Duodenal mucosa (tissue), 2 donors: ENCODE measurements around the gene EEF1AKMT4.

ENCODE experiments used
- H3K27ac ChIP-seq: one replicate; pipeline ENCODE4 v1.7.0; 2013; ENCODE audit warnings: low read depth, low read length
- H3K27me3 ChIP-seq, 2 donors: one replicate each; pipeline ENCODE4 v1.7.0; 2013; ENCODE audit warnings: low read length in 2 of 2, control low read depth in 1 of 2; ENCODE audit not compliant: insufficient read depth in 2 of 2, control insufficient read depth in 1 of 2
- H3K36me3 ChIP-seq, 2 donors: one replicate each; pipeline ENCODE4 v1.7.0; 2013; ENCODE audit warnings: low read length in 2 of 2, control low read depth in 1 of 2; ENCODE audit not compliant: insufficient read depth in 2 of 2, control insufficient read depth in 1 of 2
- H3K4me1 ChIP-seq, 2 donors: one replicate each; pipeline ENCODE4 v1.7.0; 2013; ENCODE audit warnings: low read length in 2 of 2, control low read depth in 1 of 2; ENCODE audit not compliant: insufficient read depth in 2 of 2, control insufficient read depth in 1 of 2
- H3K4me3 ChIP-seq, 2 donors: one replicate each; pipeline ENCODE4 v1.7.0; 2013; ENCODE audit warnings: low read length in 2 of 2, low read depth in 1 of 2
- H3K9ac ChIP-seq, 2 donors: one replicate each; pipeline ENCODE4 v1.7.0; 2013; ENCODE audit warnings: low read length in 2 of 2, low read depth in 1 of 2
- H3K9me3 ChIP-seq, 2 donors: one replicate each; pipeline ENCODE4 v1.7.0; 2013; ENCODE audit warnings: low read length in 2 of 2, control low read depth in 1 of 2; ENCODE audit not compliant: control insufficient read depth in 1 of 2

The EEF1AKMT4 gene

DNA sequence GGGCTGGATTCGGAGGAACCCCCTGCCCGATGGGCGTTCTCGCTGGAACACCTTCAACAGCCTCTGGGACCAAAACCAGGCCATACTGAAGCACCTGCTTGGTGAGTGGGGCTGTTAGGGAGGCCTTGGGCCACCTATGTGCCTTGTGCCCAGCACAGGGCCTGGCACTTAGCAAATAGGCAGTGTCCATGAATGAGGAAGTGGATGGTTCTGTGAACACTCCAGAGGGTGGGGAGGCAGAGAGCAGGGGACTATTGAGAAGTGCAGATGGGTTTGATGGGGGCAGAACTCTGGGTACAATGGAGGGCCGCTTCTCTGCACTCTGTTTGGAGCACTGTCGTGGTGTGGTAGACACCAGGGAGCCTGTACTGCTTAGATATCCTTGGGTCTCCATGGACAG is 27.9 kb downstream of the EEF1AKMT4 start:
- Histone ChIP-seq H3K9me3 (no peaks in the 10 kb centered on the region), H3K27me3 (peaks cover 25 to 31% of the 10 kb centered on the region in 2 donors), H3K4me3 (no peak overlapping the region), H3K9ac (no peak overlapping the region), H3K4me1 (no peaks in the 10 kb centered on the region), H3K36me3 (no peaks in the 10 kb centered on the region), H3K27ac (no peak overlapping the region)

DNA sequence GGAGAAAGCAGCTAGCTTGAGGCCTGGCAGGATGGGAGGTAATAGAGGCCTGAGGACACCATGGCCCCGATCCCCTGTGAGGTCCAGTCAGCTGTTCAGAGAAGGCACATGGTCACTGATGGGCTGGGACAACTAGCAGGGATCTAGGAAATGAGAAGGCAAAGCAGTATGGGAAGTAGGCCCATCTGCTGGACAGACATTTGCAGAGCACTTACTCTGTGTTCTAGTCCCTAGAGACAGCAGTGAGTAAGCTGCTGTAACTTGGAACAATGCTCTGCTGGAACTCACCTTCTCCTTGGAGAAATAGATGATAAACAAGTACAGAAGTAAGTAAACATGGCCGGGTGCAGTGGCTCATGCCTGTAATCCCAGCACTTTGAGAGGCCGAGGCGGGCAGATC is 33.5 kb downstream of the EEF1AKMT4 start:
- Histone ChIP-seq H3K9me3 (no peaks in the 10 kb centered on the region), H3K36me3 (no peaks in the 10 kb centered on the region), H3K4me1 (no peaks in the 10 kb centered on the region), H3K27me3 (peaks cover 0 to 1% of the 10 kb centered on the region in 2 donors), H3K27ac (no peak overlapping the region), H3K9ac (no peak overlapping the region), H3K4me3 (no peak overlapping the region)

DNA sequence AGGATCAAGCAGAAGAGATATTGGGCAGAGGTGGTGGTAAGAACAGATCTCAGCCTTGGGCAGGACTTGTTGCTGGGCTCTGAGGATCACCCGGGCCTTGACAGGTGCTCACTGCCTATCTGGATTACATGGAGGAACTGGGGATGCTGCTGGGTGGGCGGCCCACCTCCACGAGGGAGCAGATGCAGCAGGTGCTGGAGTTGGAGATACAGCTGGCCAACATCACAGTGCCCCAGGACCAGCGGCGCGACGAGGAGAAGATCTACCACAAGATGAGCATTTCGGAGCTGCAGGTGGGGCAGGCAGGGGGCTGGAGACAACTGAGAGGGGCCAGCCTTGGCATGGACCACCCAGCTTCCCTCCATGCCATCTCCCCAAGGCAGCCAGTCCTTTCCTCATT is 34.2 kb downstream of the EEF1AKMT4 start:
- no peak overlapping the region for H3K4me3 ChIP-seq
- no peaks in the 10 kb centered on the region for H3K9me3 ChIP-seq
- no peak overlapping the region for H3K9ac ChIP-seq
- H3K27ac ChIP-seq, result no peak overlapping the region
- H3K36me3 ChIP-seq, result no peaks in the 10 kb centered on the region
- no peaks in the 10 kb centered on the region for H3K4me1 ChIP-seq
- no peaks in the 10 kb centered on the region for H3K27me3 ChIP-seq

DNA sequence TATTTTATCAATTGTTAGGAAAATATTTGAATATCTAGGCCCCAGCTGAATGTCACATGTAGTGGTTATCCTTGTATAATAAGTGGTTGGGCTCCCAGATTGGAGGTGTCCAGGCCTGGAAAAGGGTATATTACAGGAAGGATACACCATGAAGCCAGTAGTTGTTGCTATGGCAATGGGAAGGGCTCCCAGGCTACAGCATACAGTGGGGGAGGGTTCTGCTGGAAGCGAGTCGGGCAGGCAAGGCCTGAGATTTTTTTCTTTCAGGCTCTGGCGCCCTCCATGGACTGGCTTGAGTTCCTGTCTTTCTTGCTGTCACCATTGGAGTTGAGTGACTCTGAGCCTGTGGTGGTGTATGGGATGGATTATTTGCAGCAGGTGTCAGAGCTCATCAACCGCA is 35.2 kb downstream of the EEF1AKMT4 start:
- H3K36me3 ChIP-seq, result no peaks in the 10 kb centered on the region
- no peaks in the 10 kb centered on the region for H3K27me3 ChIP-seq
- H3K4me1 ChIP-seq, result no peaks in the 10 kb centered on the region
- H3K9ac ChIP-seq, result no peak overlapping the region
- H3K27ac ChIP-seq, result no peak overlapping the region
- no peaks in the 10 kb centered on the region for H3K9me3 ChIP-seq
- H3K4me3 ChIP-seq, result no peak overlapping the region

DNA sequence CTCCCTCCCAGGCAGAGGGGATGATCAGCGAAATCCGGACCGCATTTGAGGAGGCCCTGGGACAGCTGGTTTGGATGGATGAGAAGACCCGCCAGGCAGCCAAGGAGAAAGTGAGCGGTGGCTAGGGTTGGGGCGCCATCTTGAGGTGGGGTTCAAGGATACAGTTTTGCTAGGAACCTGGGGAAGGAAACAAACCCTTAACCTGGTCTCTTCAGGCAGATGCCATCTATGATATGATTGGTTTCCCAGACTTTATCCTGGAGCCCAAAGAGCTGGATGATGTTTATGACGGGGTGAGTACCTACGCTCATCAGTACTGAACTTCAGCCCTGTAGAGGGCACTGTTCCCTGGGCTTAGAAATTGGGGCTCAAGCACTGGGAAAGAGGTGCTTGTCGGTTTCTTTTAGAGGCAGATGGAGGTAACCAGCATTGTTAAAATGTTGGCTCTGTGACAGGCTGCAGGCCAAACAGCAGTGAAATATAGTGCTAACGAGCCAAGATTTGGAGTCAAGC is 40.0 kb downstream of the EEF1AKMT4 start:
- Histone ChIP-seq H3K9ac (no peak overlapping the region), H3K27me3 (no peaks in the 10 kb centered on the region), H3K27ac (no peak overlapping the region), H3K4me1 (no peaks in the 10 kb centered on the region), H3K4me3 (no peak overlapping the region), H3K9me3 (no peaks in the 10 kb centered on the region), H3K36me3 (no peaks in the 10 kb centered on the region)

DNA sequence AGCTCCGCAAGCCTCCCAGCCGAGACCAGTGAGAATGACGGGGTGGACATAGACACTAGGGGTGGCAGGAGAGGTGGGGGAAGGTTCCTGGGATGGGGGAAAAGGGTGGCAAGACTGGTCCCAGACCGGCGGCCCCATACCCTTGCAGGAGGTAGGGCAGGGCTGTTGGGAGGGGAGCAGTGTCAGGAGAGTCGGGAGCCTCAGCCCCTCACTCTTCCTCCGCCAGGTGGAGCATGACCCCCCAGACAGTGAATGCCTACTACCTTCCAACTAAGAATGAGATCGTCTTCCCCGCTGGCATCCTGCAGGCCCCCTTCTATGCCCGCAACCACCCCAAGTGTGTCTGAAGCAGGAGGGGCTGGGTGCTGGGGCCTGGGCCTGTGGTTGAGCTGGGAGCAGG is 40.9 kb downstream of the EEF1AKMT4 start:
- H3K9ac ChIP-seq, result no peak overlapping the region
- H3K27ac ChIP-seq, result no peak overlapping the region
- H3K4me3 ChIP-seq, result no peak overlapping the region
- no peaks in the 10 kb centered on the region for H3K27me3 ChIP-seq
- no peaks in the 10 kb centered on the region for H3K4me1 ChIP-seq
- no peaks in the 10 kb centered on the region for H3K9me3 ChIP-seq
- H3K36me3 ChIP-seq, result no peaks in the 10 kb centered on the region

DNA sequence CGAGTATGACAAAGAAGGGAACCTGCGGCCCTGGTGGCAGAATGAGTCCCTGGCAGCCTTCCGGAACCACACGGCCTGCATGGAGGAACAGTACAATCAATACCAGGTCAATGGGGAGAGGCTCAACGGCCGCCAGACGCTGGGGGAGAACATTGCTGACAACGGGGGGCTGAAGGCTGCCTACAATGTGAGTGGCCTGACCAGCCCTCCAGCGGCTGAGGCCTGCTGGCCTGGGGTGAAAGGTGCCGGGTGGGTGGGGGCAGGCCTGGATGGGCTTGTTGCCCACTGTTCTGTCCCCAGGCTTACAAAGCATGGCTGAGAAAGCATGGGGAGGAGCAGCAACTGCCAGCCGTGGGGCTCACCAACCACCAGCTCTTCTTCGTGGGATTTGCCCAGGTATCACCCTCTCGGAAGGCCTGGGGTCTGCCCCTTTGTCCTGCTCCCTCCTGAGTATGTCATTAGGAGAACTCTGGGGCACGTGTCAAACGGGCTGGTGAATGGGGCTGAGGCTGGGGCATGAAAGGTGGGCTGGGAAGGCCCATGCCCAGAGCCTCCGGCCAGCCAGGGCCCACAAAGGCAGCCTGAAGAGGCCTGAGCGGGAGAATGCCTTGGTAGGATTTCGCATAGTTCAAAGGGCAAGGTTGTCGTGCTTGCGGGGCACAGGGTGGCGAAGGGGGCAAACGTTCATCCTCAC is 41.7 kb downstream of the EEF1AKMT4 start:
- Histone ChIP-seq H3K27me3 (no peaks in the 10 kb centered on the region), H3K27ac (no peak overlapping the region), H3K36me3 (no peaks in the 10 kb centered on the region), H3K9me3 (no peaks in the 10 kb centered on the region), H3K4me3 (no peak overlapping the region), H3K4me1 (no peaks in the 10 kb centered on the region), H3K9ac (no peak overlapping the region)

DNA sequence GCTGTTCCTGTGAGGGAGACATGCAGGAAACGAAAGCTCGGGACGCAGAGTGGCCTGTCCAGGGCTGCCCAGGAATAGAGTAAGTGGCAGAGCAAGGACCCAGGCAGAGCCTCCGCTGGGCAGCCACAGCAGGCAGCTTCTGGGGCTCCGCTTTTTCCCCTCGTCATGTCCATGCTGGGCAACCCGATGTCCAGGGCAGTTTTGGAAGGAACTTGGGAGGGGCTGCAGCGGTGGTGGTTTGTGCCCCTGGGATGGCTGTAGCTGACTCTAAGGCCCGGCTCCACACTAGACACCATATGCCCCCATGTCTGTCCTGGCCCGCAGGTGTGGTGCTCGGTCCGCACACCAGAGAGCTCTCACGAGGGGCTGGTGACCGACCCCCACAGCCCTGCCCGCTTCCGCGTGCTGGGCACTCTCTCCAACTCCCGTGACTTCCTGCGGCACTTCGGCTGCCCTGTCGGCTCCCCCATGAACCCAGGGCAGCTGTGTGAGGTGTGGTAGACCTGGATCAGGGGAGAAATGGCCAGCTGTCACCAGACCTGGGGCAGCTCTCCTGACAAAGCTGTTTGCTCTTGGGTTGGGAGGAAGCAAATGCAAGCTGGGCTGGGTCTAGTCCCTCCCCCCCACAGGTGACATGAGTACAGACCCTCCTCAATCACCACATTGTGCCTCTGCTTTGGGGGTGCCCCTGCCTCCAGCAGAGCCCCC is 42.4 kb downstream of the EEF1AKMT4 start:
- H3K9ac ChIP-seq, result no peak overlapping the region
- H3K4me3 ChIP-seq, result no peak overlapping the region
- H3K9me3 ChIP-seq, result no peaks in the 10 kb centered on the region

DNA sequence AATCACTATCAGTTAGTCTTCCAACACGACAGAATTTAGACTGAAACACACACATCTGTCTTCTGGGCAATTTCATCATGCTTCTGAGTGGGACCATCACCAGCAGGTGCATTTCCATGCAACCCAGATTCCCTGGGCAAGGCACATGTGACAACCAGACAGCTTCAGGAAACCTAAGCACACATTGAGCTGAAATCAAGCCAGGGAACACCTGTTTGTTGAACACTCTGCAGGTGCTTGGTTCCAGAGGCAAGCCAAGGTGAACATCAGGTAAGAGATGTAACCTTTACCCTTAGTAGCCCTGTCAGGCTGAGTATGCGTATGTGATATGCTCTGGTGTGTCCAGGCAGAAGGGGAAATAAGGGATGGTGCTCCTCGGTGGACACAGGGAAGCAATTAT is 46.3 kb downstream of the EEF1AKMT4 start:
- H3K4me1 ChIP-seq, result peaks cover 12 to 13% of the 10 kb centered on the region in 2 donors
- H3K36me3 ChIP-seq, result peaks cover 0 to 6% of the 10 kb centered on the region in 2 donors
- no peaks in the 10 kb centered on the region for H3K27me3 ChIP-seq
- H3K9ac ChIP-seq, result no peak overlapping the region
- H3K4me3 ChIP-seq, result no peak overlapping the region
- no peak overlapping the region for H3K27ac ChIP-seq
- H3K9me3 ChIP-seq, result no peaks in the 10 kb centered on the region

More for the DNA sequence above, 42.4 kb downstream of the EEF1AKMT4 start:
- H3K36me3 ChIP-seq, result no peaks in the 10 kb centered on the region
- H3K27me3 ChIP-seq, result no peaks in the 10 kb centered on the region
- H3K27ac ChIP-seq, result no peak overlapping the region
- no peaks in the 10 kb centered on the region for H3K4me1 ChIP-seq

DNA sequence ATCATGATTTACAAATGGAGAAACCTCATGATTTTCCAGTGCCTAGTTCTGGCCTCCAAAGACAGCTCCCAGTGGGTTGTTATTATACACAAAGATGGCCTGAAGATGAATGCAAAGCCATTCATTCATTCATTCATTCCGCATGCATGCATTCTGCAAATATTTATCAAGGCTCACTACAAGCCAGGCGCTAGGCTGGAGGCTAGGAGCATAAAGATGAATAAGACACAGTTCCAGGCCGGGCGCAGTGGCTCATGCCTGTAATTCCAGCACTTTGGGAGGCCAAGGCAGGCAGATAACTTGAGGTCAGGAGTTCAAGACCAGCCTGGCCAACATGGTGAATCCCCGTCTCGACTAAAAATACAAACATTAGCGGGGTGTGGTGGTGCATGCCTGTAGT is 47.1 kb downstream of the EEF1AKMT4 start:
- Histone ChIP-seq H3K27ac (no peak overlapping the region), H3K36me3 (peaks cover 5 to 11% of the 10 kb centered on the region in 2 donors), H3K9me3 (no peaks in the 10 kb centered on the region), H3K4me1 (peaks cover 12 to 13% of the 10 kb centered on the region in 2 donors), H3K9ac (no peak overlapping the region), H3K27me3 (no peaks in the 10 kb centered on the region), H3K4me3 (no peak overlapping the region)
